Stomach (tissue), 4 donors: ENCODE measurements around the gene SRSF4.

Experiments used
- POLR2A ChIP-seq, 4 donors: fragments of 450-650 bp; IDR thresholded peaks; one replicate each; pipeline ENCODE4 v1.6.1; 2016; ENCODE audit warnings: antibody characterized with exemption in 4 of 4, control low read depth in 2 of 4, mild to moderate bottlenecking in 1 of 4, moderate library complexity in 1 of 4
- POLR2AphosphoS5 ChIP-seq, 3 donors: sonication (generic); formaldehyde crosslinking; IDR thresholded peaks; one replicate each; pipeline ENCODE4 v1.6.1; 2016; ENCODE audit warnings: antibody characterized with exemption in 3 of 3
- TF ChIP-seq, protein P1 (sequence below), 7 experiments: fragments of 450-650 bp in 4 of 7; fragments of 200-600 bp in 3 of 7; sonication (generic) in 3 of 7; IDR thresholded peaks; one replicate each; pipeline ENCODE4 v1.5.1; 2016 to 2019; ENCODE audit warnings: antibody characterized with exemption in 7 of 7, control low read depth in 2 of 7, mild to moderate bottlenecking in 1 of 7

DNA sequence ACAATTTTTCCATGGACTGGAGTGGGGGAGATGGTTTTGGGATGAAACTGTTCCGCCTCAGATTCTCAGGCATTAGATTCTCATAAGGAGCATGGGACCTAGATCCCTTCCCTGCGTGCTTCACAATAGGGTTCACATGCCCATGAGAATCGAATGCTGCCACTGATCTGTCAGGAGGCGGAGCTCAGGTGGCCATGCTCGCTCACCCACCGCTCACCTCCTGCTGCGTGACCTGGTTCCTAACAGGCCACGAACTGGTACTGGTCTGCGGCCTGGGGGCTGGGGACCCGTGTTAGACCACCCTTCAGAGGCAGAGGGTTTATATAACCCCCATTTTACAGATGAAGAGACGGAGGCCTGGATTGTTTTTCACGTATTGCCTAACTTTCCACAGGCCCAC, 16.3 kb upstream of the SRSF4 start:
- TF ChIP-seq, protein P1, sequence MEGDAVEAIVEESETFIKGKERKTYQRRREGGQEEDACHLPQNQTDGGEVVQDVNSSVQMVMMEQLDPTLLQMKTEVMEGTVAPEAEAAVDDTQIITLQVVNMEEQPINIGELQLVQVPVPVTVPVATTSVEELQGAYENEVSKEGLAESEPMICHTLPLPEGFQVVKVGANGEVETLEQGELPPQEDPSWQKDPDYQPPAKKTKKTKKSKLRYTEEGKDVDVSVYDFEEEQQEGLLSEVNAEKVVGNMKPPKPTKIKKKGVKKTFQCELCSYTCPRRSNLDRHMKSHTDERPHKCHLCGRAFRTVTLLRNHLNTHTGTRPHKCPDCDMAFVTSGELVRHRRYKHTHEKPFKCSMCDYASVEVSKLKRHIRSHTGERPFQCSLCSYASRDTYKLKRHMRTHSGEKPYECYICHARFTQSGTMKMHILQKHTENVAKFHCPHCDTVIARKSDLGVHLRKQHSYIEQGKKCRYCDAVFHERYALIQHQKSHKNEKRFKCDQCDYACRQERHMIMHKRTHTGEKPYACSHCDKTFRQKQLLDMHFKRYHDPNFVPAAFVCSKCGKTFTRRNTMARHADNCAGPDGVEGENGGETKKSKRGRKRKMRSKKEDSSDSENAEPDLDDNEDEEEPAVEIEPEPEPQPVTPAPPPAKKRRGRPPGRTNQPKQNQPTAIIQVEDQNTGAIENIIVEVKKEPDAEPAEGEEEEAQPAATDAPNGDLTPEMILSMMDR (IDR thresholded peaks at IDR 0.05) = no peak
- no peak for TF ChIP-seq POLR2A (IDR thresholded peaks at IDR 0.05)
- TF ChIP-seq POLR2AphosphoS5 (IDR thresholded peaks at IDR 0.05) = no peak
